A673 (cell line): ENCODE data around the gene GPC6.

ENCODE experiments used
- EZH2 ChIP-seq: fragments of 200-600 bp; sonication (generic); IDR thresholded peaks from 2 replicates; pipeline ENCODE4 v1.6.1; 2017; ENCODE audit warnings: borderline replicate concordance, low read depth, mild to moderate bottlenecking, mixed read lengths, antibody characterized with exemption, low read length; ENCODE audit not compliant: poor library complexity, severe bottlenecking
- TF ChIP-seq, protein P1 (sequence below): fragments of 300-800, 200-600 bp; sonication (generic); conservative IDR thresholded peaks from 2 replicates; pipeline ENCODE4 v1.5.1; 2017; ENCODE audit warnings: low read depth, mild to moderate bottlenecking, antibody characterized with exemption, low read length, moderate library complexity, mixed read lengths

DNA sequence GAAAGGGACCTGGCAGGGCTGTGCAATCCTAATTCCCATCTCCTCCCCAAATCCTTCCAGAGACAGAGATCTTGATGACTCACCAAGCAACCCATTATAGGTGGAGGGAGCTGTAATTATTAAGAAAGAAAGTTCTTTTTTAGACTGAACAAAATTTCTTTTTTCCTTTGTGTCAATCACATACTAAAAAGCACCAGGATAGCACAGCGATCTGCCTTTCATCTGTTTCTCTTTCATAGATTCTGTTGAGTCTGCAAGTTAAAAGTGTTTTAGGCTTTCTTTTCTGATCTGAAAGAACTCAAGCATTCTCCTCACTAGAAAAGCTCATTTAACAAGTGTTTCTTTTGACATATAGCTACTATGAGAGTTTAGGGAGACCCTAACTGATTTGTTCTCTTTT is 1030.1 kb downstream of the GPC6 start:
- TF ChIP-seq, protein P1, sequence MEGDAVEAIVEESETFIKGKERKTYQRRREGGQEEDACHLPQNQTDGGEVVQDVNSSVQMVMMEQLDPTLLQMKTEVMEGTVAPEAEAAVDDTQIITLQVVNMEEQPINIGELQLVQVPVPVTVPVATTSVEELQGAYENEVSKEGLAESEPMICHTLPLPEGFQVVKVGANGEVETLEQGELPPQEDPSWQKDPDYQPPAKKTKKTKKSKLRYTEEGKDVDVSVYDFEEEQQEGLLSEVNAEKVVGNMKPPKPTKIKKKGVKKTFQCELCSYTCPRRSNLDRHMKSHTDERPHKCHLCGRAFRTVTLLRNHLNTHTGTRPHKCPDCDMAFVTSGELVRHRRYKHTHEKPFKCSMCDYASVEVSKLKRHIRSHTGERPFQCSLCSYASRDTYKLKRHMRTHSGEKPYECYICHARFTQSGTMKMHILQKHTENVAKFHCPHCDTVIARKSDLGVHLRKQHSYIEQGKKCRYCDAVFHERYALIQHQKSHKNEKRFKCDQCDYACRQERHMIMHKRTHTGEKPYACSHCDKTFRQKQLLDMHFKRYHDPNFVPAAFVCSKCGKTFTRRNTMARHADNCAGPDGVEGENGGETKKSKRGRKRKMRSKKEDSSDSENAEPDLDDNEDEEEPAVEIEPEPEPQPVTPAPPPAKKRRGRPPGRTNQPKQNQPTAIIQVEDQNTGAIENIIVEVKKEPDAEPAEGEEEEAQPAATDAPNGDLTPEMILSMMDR: no peak
- TF ChIP-seq EZH2: no peak
